ENCODE data around the gene TSPAN9.

The TSPAN9 gene

DNA sequence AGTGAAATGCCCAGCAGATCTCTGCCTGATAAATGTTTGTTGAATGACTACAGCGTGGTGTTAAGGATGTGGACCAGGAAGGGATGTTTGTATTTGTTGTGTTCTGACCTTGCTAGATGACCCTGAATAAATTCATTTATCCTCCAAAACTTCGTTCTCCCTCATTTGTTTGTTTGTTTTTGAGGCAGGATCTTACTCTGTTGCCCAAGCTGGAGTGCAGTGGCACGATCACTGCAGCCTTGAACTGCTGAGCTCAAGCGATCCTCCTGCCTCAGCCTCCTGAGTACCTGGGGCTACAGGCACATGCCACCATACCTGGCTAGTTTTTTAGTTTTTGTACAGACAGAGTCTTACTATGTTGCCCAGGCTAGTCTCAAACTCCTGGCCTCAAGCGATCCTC is 96.7 kb downstream of the TSPAN9 start:
- Histone ChIP-seq H3K79me2 (ENCODE audit: insufficient read depth, low read length) (no peaks in the 10 kb centered on the region), H3K27ac (ENCODE audit: low read depth, low read length) (no peak overlapping the region), H3K9me3 (ENCODE audit: insufficient read depth, low read length) (no peaks in the 10 kb centered on the region), H4K20me1 (ENCODE audit: low read depth, low read length) (no peaks in the 10 kb centered on the region), H3K4me3 (ENCODE audit: insufficient read depth, low read length, poor library complexity, severe bottlenecking) (no peak overlapping the region), H3K9me2 (replicated peaks; ENCODE audit: insufficient read depth, low read length) (no peaks in the 10 kb centered on the region), H3F3A (ENCODE audit: insufficient read depth) (no peaks in the 10 kb centered on the region), H2AFZ (ENCODE audit: low read depth, low read length, severe bottlenecking) (no peak overlapping the region), H3K27me3 (ENCODE audit: low read length) (no peaks in the 10 kb centered on the region), H3K36me3 (ENCODE audit: low read length) (no peaks in the 10 kb centered on the region), H3K4me2 (ENCODE audit: low read depth, low read length, poor library complexity, severe bottlenecking) (no peak overlapping the region), H3K9ac (ENCODE audit: low read length) (no peak overlapping the region)
- TF ChIP-seq EZH2phosphoT487 (conservative IDR thresholded peaks at IDR 0.05; ENCODE audit: low read length) = no peak
- TF ChIP-seq, protein P1, sequence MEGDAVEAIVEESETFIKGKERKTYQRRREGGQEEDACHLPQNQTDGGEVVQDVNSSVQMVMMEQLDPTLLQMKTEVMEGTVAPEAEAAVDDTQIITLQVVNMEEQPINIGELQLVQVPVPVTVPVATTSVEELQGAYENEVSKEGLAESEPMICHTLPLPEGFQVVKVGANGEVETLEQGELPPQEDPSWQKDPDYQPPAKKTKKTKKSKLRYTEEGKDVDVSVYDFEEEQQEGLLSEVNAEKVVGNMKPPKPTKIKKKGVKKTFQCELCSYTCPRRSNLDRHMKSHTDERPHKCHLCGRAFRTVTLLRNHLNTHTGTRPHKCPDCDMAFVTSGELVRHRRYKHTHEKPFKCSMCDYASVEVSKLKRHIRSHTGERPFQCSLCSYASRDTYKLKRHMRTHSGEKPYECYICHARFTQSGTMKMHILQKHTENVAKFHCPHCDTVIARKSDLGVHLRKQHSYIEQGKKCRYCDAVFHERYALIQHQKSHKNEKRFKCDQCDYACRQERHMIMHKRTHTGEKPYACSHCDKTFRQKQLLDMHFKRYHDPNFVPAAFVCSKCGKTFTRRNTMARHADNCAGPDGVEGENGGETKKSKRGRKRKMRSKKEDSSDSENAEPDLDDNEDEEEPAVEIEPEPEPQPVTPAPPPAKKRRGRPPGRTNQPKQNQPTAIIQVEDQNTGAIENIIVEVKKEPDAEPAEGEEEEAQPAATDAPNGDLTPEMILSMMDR (IDR thresholded peaks at IDR 0.05; ENCODE audit: insufficient read depth, low read length, poor library complexity, severe bottlenecking) = no peak

DNA sequence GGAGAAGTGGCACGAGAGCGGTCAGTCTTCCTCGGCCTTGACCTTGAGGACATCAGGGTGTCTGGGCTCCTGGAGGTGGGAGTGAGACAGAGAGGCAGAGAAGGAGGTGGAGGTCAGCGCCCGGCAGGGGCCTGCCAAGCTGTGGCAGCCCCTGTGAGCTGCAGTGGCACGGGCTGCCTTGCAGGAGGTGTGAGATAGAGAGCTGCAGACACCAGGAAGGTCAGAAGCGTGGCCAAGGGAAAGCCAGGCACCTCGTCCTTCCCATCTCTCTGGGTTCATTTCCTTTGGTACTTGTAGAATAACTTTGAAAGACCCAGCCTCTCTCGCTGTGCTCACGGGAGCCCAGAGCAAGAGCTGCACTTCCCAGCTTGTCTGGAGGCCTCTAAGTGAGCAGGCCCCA is 98.1 kb downstream of the TSPAN9 start:
- no peak overlapping the region for H2AFZ ChIP-seq (ENCODE audit: low read depth, low read length, severe bottlenecking)

GRCh38 chr12:3176754-3177153 is 99.6 kb downstream of the TSPAN9 start:
- H3K4me2 ChIP-seq (ENCODE audit: low read depth, low read length, poor library complexity, severe bottlenecking) = no peak overlapping the region

More for the DNA sequence above, 98.1 kb downstream of the TSPAN9 start:
- Histone ChIP-seq H3K9ac (ENCODE audit: low read length) (no peak overlapping the region), H4K20me1 (ENCODE audit: low read depth, low read length) (no peaks in the 10 kb centered on the region), H3K36me3 (ENCODE audit: low read length) (no peaks in the 10 kb centered on the region), H3K4me3 (ENCODE audit: insufficient read depth, low read length, poor library complexity, severe bottlenecking) (no peak overlapping the region), H3K4me2 (ENCODE audit: low read depth, low read length, poor library complexity, severe bottlenecking) (no peak overlapping the region), H3K27me3 (ENCODE audit: low read length) (no peaks in the 10 kb centered on the region), H3F3A (ENCODE audit: insufficient read depth) (no peaks in the 10 kb centered on the region), H3K79me2 (ENCODE audit: insufficient read depth, low read length) (no peaks in the 10 kb centered on the region), H3K27ac (ENCODE audit: low read depth, low read length) (no peak overlapping the region), H3K9me3 (ENCODE audit: insufficient read depth, low read length) (no peaks in the 10 kb centered on the region), H3K9me2 (replicated peaks; ENCODE audit: insufficient read depth, low read length) (no peaks in the 10 kb centered on the region)
- TF ChIP-seq, protein P1 (IDR thresholded peaks at IDR 0.05; ENCODE audit: insufficient read depth, low read length, poor library complexity, severe bottlenecking) = no peak
- TF ChIP-seq EZH2phosphoT487 (conservative IDR thresholded peaks at IDR 0.05; ENCODE audit: low read length) = no peak

More at GRCh38 chr12:3176754-3177153, 99.6 kb downstream of the TSPAN9 start:
- H3K9me2 ChIP-seq (replicated peaks; ENCODE audit: insufficient read depth, low read length) = no peaks in the 10 kb centered on the region
- H3K79me2 ChIP-seq (ENCODE audit: insufficient read depth, low read length) = no peaks in the 10 kb centered on the region
- no peaks in the 10 kb centered on the region for H3K36me3 ChIP-seq (ENCODE audit: low read length)
- H3K9me3 ChIP-seq (ENCODE audit: insufficient read depth, low read length) = no peaks in the 10 kb centered on the region
- no peak overlapping the region for H3K9ac ChIP-seq (ENCODE audit: low read length)
- no peaks in the 10 kb centered on the region for H4K20me1 ChIP-seq (ENCODE audit: low read depth, low read length)
- H2AFZ ChIP-seq (ENCODE audit: low read depth, low read length, severe bottlenecking) = no peak overlapping the region
- H3K4me3 ChIP-seq (ENCODE audit: insufficient read depth, low read length, poor library complexity, severe bottlenecking) = no peak overlapping the region
- H3K27ac ChIP-seq (ENCODE audit: low read depth, low read length) = no peak overlapping the region
- H3K27me3 ChIP-seq (ENCODE audit: low read length) = no peaks in the 10 kb centered on the region
- no peaks in the 10 kb centered on the region for H3F3A ChIP-seq (ENCODE audit: insufficient read depth)
- TF ChIP-seq EZH2phosphoT487 (conservative IDR thresholded peaks at IDR 0.05; ENCODE audit: low read length) = no peak
- TF ChIP-seq, protein P1 (IDR thresholded peaks at IDR 0.05; ENCODE audit: insufficient read depth, low read length, poor library complexity, severe bottlenecking) = no peak

Data from SU-DHL-6 (cell line).